ENCODE data around the gene C16orf96. TPM values are rescaled to one million over a fixed set of nuclear protein-coding genes. Genes with fewer than 3 reads are reported as not detected.
A peak's percentile ranks its signal among the peaks of the same experiment; 100 is the strongest.

The C16orf96 gene
- total and polyA plus RNA-seq, 2 of the 13 experiments (the other 11 are each of a cell fraction or from before 2014, with no cell fraction given): 0.03 TPM; not detected in 1

- TF ChIP-seq KDM6A (CRISPR knock-in tag; IDR thresholded peaks at IDR 0.05; ENCODE audit: low read depth) (peak; percentile 31; the same call in 1 of the 2 replicates), TARDBP (CRISPR knock-in tag; IDR thresholded peaks at IDR 0.05) (peak; percentile 23; the same call in 1 of the 2 replicates), ZNF564 (CRISPR knock-in tag; IDR thresholded peaks at IDR 0.05) (no peak), KLF6 (CRISPR knock-in tag; IDR thresholded peaks at IDR 0.05) (no peak), ZFP36L1 (CRISPR knock-in tag; IDR thresholded peaks at IDR 0.05) (no peak), ADNP (CRISPR knock-in tag; IDR thresholded peaks at IDR 0.05) (0 out of 2 replicates have a peak, but pooled peaks have one; percentile 42), PAF1 (CRISPR knock-in tag; IDR thresholded peaks at IDR 0.05) (no peak), ZNF703 (CRISPR knock-in tag; IDR thresholded peaks at IDR 0.05; ENCODE audit: borderline replicate concordance) (no peak), ZNF451 (CRISPR knock-in tag; IDR thresholded peaks at IDR 0.05) (no peak), FOXP1 (IDR thresholded peaks at IDR 0.05) (no peak), FOXP1 (CRISPR knock-in tag; IDR thresholded peaks at IDR 0.05) (0 out of 2 replicates have a peak, but pooled peaks have one; percentile 15), CSRNP1 (CRISPR knock-in tag; IDR thresholded peaks at IDR 0.05) (0 out of 2 replicates have a peak, but pooled peaks have one; percentile 34), MYNN (CRISPR knock-in tag; IDR thresholded peaks at IDR 0.05; ENCODE audit: low read depth) (no peak), TCF7L2 (IDR thresholded peaks at IDR 0.05; ENCODE audit: low read depth, low read length) (no peak), RXRA (CRISPR knock-in tag; IDR thresholded peaks at IDR 0.05) (peak; percentile 18; the same call in 1 of the 2 replicates), ZNF280B (CRISPR knock-in tag; IDR thresholded peaks at IDR 0.05; ENCODE audit: borderline replicate concordance) (peak; percentile 74; the same call in 1 of the 2 replicates), RFX1 (IDR thresholded peaks at IDR 0.05) (no peak), ZSCAN22 (CRISPR knock-in tag; IDR thresholded peaks at IDR 0.05) (no peak), ZNF639 (CRISPR knock-in tag; conservative IDR thresholded peaks at IDR 0.05) (no peak), KAT8 (CRISPR knock-in tag; IDR thresholded peaks at IDR 0.05) (no peak), ZNF17 (CRISPR knock-in tag; IDR thresholded peaks at IDR 0.05) (no peak)
- TF ChIP-seq, protein P1, sequence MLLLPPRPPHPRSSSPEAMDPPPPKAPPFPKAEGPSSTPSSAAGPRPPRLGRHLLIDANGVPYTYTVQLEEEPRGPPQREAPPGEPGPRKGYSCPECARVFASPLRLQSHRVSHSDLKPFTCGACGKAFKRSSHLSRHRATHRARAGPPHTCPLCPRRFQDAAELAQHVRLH (CRISPR knock-in tag; IDR thresholded peaks at IDR 0.05; ENCODE audit: borderline replicate concordance, low read depth): no peak
- TF ChIP-seq, protein P2, sequence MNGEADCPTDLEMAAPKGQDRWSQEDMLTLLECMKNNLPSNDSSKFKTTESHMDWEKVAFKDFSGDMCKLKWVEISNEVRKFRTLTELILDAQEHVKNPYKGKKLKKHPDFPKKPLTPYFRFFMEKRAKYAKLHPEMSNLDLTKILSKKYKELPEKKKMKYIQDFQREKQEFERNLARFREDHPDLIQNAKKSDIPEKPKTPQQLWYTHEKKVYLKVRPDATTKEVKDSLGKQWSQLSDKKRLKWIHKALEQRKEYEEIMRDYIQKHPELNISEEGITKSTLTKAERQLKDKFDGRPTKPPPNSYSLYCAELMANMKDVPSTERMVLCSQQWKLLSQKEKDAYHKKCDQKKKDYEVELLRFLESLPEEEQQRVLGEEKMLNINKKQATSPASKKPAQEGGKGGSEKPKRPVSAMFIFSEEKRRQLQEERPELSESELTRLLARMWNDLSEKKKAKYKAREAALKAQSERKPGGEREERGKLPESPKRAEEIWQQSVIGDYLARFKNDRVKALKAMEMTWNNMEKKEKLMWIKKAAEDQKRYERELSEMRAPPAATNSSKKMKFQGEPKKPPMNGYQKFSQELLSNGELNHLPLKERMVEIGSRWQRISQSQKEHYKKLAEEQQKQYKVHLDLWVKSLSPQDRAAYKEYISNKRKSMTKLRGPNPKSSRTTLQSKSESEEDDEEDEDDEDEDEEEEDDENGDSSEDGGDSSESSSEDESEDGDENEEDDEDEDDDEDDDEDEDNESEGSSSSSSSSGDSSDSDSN (CRISPR knock-in tag; IDR thresholded peaks at IDR 0.05): peak; percentile 63
Observed at GRCh38 chr16:4618645-4619418, 62.7 kb downstream of the C16orf96 start (continued).

Measured in HepG2 (cell line).